ENCODE data around the gene AQR. TPM values are rescaled to one million over a fixed set of nuclear protein-coding genes. Genes with fewer than 3 reads are reported as not detected.

AQR gene
- total RNA-seq, 1 experiment from 2014 or later, result 11.9 TPM

DNA sequence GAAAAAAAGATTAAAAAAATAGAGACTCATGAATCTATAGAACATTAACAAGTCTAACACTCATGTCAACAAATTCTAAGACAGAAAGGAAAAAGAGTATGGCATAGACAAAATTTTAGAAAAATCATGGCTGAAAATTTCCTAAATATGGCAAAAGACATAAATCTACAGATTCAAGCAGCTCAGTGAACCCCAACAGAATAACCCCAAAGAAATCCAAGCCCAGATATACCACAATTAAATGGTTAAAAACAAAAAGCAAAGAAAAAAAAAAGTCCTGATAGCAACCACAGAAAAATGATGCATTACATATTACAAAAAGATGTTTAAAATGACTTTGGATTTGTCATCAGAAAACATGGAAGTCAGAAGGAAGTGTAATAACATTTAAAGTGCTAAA lies 75.6 kb downstream of the AQR start:
- DNase-seq (ENCODE audit: low read depth), result no peak
- in situ Hi-C loops (cut with HindIII; ENCODE audit: low pct_unique_long_range_greater_than_20kb, low sequenced_read_pairs), result no loop called here

DNA sequence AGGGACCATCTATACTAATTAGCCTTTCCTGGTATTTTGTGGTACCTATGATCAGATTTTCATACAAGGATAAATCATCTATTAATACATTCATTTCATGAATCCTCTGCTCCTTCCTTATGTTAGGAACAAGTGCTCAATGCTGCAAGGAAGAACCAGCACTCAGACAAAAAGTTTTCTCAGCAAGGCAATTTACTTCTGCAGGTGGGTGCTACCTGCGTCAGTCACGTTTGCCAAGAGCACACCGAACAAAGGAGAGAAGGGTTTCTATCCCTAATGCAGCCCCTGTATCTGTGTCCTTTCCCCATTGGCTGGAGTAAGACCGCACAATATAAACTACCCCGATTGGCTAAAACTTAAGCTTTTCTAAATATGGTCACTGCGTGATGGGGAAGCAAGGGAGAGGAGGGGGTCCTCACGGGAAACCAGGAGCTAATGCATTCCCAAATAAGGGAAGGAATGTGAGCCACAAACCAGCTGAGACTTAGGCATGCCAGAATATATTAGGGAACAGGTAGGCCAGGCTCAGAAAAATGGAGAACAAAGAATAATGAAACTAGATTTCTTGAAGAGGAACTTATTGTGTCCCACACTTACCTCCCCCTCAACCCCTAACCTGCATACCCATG lies 76.5 kb downstream of the AQR start:
- in situ Hi-C loops (cut with HindIII; ENCODE audit: low pct_unique_long_range_greater_than_20kb, low sequenced_read_pairs), result no loop called here
- peak; percentile 3 for DNase-seq (ENCODE audit: low read depth)

DNA sequence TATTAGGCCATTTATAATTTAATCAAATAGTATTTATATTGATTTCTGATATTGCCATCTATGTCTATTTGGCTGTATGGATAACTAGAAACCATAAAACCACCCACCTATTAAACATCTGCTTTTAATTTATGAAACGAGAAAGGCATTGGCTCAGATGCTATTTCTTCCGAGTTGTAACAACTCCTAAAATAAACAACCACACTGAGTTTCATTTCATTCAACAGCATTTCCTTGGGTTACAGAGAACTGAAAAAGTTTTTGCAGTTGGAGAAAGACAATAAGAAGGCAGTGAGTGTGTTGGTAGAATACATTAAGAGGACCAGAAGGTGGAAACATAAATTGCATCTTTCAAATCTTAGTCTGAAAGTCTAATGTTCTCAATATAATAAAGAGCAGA lies 79.1 kb downstream of the AQR start:
- in situ Hi-C loops (cut with HindIII; ENCODE audit: low pct_unique_long_range_greater_than_20kb, low sequenced_read_pairs), result no loop called here
- no peak for DNase-seq (ENCODE audit: low read depth)

DNA sequence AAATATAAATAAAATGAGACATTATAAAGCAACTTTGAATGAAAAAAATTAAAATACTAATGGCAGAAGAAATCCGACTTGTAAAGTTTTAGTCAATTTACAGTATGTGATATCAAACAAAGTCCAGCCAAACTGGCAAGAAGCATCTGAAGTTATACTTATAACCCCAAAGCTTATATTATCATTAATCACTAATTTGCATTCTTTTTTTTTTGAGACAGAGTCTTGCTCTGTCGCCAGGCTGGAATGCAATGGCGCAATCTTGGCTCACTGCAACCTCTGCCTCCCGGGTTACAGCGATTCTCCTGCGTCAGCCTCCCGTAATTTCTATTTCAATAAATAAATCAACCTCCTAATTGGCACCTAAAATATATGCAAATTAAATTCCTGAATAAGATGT lies 80.1 kb downstream of the AQR start:
- no peak for DNase-seq (ENCODE audit: low read depth)
- in situ Hi-C loops (cut with HindIII; ENCODE audit: low pct_unique_long_range_greater_than_20kb, low sequenced_read_pairs), result no loop called here

DNA sequence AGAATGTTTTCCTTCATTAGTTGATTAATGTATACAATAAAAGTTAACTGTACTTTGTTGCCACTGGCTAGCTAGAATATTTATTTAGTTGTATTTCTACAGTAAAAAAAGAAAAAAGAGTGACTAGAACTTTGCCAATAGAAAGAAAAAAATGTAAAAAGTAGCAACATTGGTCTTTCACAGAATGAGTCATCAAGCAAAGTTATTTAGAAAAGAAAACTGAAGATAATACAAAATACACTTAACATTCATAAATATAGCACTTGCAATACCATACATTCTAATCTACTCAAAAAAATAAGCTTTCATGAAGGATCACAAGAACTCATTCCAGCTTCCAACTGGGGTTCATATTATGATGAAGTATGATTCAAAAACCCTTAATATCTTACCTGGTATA lies 83.4 kb downstream of the AQR start:
- no peak for DNase-seq (ENCODE audit: low read depth)
- in situ Hi-C loops (cut with HindIII; ENCODE audit: low pct_unique_long_range_greater_than_20kb, low sequenced_read_pairs), result no loop called here

DNA sequence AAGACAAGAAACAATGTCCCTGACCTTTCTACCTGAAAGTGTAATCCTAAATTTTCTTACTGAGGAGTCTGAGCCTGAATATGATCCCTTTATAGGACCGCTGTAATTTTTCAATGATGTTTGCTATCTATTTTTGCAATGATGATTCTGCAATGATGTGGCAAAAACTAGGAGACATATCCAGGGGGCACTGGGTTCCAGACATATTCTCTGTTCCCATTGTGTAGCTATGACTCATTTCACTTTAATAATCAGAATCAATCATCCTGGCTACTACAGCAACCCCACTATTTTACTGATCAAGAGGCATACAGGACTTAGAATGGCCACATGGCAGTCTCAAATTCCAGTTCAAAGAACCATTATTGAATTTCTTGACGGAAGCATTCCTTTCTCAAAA lies 85.9 kb downstream of the AQR start:
- DNase-seq (ENCODE audit: low read depth), result no peak
- in situ Hi-C loops (cut with HindIII; ENCODE audit: low pct_unique_long_range_greater_than_20kb, low sequenced_read_pairs), result no loop called here

DNA sequence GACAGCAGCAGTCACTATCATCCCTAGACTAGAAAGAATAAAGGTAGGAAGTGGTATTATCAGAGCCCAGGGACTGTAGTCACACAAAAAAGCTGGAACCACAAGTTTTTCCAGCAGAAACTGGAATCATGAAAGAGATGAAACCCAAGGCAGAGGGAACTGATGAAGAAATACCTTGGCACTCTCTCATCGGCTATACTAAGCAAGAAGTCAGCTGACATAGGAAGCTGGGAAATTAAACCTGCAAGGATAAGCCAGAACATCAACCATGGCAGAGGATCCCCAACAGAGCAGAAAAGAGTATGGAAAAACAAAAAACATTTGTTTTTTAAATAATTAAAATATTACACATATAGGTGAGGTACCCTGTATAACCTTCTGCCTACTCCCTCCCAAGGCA lies 86.5 kb downstream of the AQR start:
- in situ Hi-C loops (cut with HindIII; ENCODE audit: low pct_unique_long_range_greater_than_20kb, low sequenced_read_pairs), result no loop called here
- no peak for DNase-seq (ENCODE audit: low read depth)

DNA sequence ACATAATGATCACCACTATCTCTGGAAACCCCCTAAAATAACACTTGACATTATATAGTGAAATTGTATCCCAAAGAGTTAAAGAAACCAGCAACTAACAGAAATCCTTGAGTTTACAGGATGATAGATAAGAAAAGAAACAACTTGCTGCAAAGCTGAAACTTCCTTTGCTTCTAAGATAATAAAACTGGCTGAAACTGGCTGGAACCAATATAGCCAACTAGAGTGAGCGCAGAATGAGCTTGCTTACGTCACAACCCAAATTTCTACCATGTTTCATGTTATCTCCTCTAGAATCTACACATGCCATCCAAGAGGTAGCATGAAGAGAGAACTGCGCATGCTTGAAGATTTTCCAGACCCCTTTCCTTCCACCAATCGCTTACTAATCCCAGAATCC lies 90.4 kb downstream of the AQR start:
- in situ Hi-C loops (cut with HindIII; ENCODE audit: low pct_unique_long_range_greater_than_20kb, low sequenced_read_pairs), result no loop called here
- DNase-seq (ENCODE audit: low read depth), result no peak

DNA sequence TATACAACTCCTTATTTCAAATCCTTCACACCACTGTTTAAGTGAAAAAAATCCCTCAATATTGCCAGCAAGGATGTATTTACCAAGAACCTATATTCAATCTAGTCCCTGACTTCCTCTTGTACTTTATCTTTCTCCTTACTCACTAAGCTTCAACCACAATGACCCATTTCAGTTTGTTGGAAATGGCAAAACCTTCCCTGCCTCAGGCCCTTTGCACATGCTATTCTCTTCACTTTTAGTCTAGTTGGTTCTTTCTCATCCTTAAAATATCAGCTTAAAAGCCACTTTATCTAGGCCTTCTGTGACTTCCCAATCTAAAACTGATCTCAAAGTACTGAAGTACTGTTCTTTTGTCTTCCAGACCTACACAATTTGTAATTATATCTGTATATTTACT lies 92.9 kb downstream of the AQR start:
- DNase-seq (ENCODE audit: low read depth), result no peak
- in situ Hi-C loops (cut with HindIII; ENCODE audit: low pct_unique_long_range_greater_than_20kb, low sequenced_read_pairs), result no loop called here

DNA sequence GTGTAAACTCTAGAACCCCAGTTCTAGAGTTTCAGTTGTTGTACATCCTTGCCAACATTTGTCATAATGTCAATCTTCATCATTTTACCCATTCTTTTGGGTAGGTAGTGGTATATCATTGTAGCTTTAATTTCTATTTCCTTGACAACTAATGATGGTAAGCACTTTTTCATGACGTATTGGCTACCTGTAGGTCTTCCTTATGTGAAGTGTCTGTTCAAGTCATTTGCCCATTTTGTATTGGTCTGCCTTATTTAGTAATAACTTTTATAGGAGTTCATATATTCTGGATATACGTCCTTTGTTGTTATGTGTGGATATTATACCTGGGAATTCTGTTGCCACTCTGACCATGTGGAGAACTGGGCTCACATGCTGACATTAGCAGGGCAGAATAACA lies 100.4 kb downstream of the AQR start:
- in situ Hi-C loops (cut with HindIII; ENCODE audit: low pct_unique_long_range_greater_than_20kb, low sequenced_read_pairs), result no loop called here
- no peak for DNase-seq (ENCODE audit: low read depth)

DNA sequence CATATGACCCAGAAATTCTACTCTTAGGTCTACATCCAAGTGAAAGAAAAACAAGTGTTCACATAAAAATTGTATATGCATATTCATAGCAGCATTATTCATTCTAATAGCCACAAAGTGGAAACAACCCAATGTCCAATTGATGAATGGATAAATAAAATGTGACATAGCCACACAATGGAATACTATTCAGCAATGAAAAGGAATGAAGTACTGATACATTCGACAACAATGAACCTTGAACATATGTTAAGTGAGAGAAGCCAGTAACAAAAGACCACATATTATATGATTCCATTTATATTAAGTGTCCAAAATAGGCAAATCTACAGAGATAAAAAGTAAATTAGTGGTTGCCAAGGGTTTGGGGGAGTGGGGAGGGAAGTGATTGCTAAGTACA lies 104.0 kb downstream of the AQR start:
- no peak for DNase-seq (ENCODE audit: low read depth)
- in situ Hi-C loops (cut with HindIII; ENCODE audit: low pct_unique_long_range_greater_than_20kb, low sequenced_read_pairs), result no loop called here

DNA sequence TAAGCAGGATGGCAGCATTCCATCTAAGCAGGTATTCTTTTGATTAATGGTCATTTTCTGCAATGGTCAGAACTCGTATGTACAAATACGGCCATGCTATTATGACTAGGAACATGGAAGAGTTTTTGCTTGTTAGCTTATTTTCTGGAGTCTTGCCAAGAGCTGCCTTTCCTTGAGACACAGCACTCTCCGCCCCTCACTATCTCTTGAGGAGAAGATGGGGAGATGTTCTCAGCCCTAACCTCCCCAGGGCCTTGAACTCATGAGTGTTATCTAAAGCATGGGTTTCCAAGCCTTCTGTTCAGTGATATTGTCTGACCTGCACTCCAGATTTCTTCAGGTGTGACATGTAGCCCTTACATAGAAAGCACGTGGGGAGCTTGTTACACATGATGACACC lies 108.3 kb downstream of the AQR start:
- in situ Hi-C loops (cut with HindIII; ENCODE audit: low pct_unique_long_range_greater_than_20kb, low sequenced_read_pairs), result no loop called here
- no peak for DNase-seq (ENCODE audit: low read depth)

DNA sequence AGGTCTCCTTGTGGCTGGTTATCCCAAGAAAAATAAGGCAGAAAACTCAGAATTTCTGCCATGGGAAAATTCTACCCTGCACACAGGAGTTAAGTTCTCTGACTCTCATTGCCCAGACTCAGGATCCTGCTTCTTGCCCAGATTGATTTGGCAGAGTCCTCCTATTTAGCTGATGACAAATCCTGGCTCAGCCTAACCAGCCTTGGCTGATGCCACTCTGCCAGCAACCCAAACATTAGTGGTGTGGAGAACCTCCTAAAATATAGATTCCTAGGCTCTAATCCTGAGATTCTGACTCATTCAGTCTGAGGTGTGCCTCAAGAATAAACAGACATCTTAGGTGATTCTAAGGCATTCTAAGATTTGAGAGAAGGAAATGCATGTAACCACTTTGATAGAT lies 113.6 kb downstream of the AQR start:
- DNase-seq (ENCODE audit: low read depth), result peak; percentile 12
- in situ Hi-C loops (cut with HindIII; ENCODE audit: low pct_unique_long_range_greater_than_20kb, low sequenced_read_pairs), result no loop called here

DNA sequence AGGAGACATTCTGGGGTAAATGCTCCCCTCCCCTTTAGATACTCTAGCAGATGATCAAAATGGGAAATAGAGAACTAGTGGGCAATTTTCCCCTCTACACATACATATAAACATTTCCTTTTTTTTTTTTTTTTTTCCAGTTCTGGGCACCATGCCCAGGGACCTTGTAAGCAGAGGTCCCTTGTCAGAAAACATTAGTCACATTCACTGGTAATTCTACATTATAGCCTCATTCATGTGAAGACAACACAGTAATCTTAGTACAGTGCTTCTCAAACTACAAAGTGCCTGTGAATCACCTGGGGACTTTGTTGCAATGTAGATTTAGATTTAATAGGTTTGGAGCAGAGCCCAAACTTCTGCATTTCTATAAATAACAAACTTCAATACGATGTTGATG lies 114.1 kb downstream of the AQR start:
- in situ Hi-C loops (cut with HindIII; ENCODE audit: low pct_unique_long_range_greater_than_20kb, low sequenced_read_pairs), result no loop called here
- DNase-seq (ENCODE audit: low read depth), result peak; percentile 75

DNA sequence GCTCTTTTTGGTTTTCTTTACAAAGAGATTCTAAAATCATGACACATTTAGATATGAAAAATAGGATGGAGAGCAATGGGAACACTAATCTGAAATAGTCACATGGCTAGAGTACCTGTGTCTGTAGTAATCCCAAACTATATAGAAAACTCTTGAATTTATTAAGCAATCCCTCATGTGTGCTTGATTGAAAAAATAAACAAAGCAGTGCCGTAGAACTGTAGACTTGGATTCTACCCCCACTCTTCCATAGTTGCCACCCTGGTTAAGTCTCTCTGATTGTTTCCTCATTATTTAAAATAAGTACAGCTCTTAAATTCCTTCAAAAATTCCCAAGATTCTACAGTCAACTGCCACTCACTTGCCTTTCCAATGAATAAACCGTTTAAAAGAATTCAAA lies 115.3 kb downstream of the AQR start:
- in situ Hi-C loops (cut with HindIII; ENCODE audit: low pct_unique_long_range_greater_than_20kb, low sequenced_read_pairs), result no loop called here

DNA sequence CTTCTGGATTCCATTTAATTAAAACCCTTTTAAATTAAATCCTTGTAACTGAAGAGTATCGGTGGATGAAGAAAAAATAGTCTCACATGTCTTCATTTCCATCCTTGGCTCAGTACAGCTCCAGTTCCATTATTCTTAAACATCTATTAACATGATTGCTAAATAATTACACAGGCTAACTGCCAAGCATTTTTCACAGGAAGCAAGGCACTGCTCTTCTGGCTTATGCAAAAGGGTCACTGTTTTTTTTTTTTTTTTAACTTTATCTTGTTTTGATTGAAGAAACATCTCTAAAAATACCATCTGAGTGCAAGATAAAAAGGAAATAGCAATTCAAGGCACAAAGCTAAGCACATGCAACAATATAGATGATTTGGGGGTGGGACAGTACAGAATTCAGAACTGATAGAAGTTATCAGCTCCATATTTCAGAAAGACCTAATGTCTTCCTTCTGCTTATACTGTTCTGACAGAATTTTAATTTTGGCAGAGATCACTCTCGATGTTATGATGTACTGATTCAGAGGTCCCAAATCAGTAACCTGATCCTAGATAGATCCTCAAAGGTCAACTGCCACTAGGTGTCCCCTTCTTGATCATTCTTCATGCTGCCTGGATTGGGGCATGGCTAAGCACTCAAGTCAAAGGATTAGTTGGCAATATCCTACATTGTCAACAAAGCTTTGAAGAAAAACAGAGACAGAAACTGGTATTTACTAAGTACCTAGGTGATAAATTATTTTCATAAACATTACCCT lies 116.4 kb downstream of the AQR start:
- in situ Hi-C loops (cut with HindIII; ENCODE audit: low pct_unique_long_range_greater_than_20kb, low sequenced_read_pairs), result no loop called here
- DNase-seq (ENCODE audit: low read depth), result peak; percentile 12

More for the DNA sequence above, 115.3 kb downstream of the AQR start:
- DNase-seq (ENCODE audit: low read depth), result no peak

DNA sequence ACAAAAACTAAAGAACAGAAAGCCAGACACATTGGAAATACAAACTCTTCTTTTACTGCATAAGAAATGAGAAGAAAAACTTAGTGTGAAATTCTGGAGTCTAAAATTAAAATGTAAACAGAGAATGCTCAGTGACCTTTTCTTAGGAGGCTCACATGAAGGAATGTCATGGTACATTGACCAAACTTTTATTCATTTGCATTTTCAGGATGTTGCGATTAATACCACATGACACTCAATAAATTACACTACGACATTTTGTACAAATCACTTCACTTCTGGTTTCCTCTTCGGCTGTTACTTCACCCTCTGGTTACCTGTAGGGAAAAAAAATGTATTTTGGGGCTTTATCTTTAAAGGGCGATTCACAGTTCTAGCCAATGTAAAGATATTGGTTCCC lies 117.8 kb downstream of the AQR start:
- peak; percentile 59 for DNase-seq (ENCODE audit: low read depth)

DNA sequence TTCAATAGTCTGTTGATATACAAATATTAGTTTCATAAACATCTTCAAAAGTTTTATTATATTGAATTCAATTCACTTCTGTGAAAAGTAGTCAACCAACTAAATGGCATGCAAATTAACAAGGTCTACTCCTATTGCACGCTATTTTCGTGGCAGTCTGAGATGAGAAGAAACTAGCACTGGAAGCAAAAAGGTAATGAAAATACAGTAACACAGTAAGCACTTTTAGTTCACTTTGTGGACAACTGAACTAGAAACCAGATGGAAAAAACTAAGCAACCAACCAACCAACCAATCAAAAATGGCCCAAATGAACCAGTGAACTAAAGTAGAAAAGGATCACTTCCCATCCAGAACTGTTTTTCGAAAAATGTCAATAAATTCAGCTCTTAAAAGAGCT lies 118.5 kb downstream of the AQR start:
- in situ Hi-C loops (cut with HindIII; ENCODE audit: low pct_unique_long_range_greater_than_20kb, low sequenced_read_pairs), result no loop called here
- no peak for DNase-seq (ENCODE audit: low read depth)

More for the DNA sequence above, 117.8 kb downstream of the AQR start:
- in situ Hi-C loops (cut with HindIII; ENCODE audit: low pct_unique_long_range_greater_than_20kb, low sequenced_read_pairs), result no loop called here

DNA sequence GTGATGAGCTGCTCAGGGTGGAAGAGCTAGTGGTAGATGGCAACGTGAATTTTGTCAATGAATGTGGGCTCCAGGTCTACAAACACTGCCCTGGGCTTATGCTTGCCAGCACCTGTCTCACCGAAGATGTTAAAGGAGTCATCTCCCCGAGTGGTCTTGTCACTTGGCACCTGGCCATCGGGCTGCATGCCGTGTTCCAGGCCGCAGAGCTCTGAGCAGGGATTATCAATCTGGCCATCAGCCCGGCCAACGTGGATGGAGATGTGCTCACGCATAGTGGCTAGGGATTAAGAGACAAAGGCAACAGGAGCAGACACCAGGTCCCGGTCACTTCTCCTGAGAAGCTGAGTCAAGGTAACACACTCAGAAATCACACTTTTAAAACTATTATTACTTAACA lies 119.4 kb downstream of the AQR start:
- in situ Hi-C loops (cut with HindIII; ENCODE audit: low pct_unique_long_range_greater_than_20kb, low sequenced_read_pairs), result no loop called here
- DNase-seq (ENCODE audit: low read depth), result no peak

DNA sequence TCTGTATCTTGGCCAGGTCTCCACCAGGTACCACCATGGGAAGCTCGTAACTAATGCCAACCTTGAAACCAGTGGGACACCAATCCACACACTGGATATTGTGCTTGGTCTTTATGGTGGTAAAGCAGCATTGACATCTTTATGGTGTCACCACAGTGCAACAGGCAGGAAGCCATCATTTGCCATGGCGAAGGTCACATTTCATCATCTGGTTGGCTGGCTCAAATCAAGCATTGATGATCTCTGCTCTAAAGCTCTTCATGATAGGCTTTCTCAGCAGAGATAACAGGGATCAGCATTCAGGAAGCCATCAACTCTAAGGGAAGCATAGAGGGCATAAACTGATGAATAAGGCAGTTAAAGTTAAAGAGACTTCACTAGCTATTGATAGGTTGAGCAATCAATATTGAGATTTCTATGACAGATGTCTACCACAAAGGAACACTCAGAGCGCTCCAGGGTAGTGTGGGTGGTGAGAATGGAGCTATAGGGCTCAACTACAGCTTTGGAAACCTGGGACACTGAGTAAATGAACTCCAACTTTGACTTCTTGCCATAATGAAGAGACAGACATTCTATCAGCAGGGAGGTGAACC lies 120.1 kb downstream of the AQR start:
- DNase-seq (ENCODE audit: low read depth), result no peak
- in situ Hi-C loops (cut with HindIII; ENCODE audit: low pct_unique_long_range_greater_than_20kb, low sequenced_read_pairs), result no loop called here
